AG04450 (cell line): ENCODE measurements around the gene ZFP36. TPM values are rescaled to one million over a fixed set of nuclear protein-coding genes. Genes with fewer than 3 reads are reported as not detected.

Source experiments
- CTCF ChIA-PET: fragments of 300-600, 350-600 bp; formaldehyde crosslinking; extraction: SDS; loops from one replicate; lab custom pipeline; 2022; ENCODE audit warnings: antibody characterized with exemption, inconsistent platforms; lab: Charles Lee
- POLR2A ChIA-PET: fragments of 350-600 bp; formaldehyde crosslinking; extraction: SDS; loops from one replicate; lab custom pipeline; 2021; ENCODE audit warnings: antibody characterized with exemption, inconsistent platforms; lab: Yijun Ruan, JAX
- DNase-seq: peaks from one replicate; pipeline ENCODE4 v3.0.0-alpha.2; 2011; ENCODE audit warnings: low read depth, low spot score
- H3K27ac ChIP-seq: one replicate; pipeline ENCODE4 v1.5.1; 2012; ENCODE audit warnings: low read depth, low read length, control low read depth
- H3K27me3 ChIP-seq: one replicate; pipeline ENCODE4 v1.6.0; 2012; ENCODE audit warnings: low read length; ENCODE audit not compliant: control insufficient read depth, insufficient read depth
- H3K4me3 ChIP-seq: 2 replicates; pipeline ENCODE4 v1.5.1; 2011; ENCODE audit warnings: mild to moderate bottlenecking, low read depth, low read length, control low read depth
- H3K9me3 ChIP-seq: 2 replicates; pipeline ENCODE4 v1.5.1; 2012; ENCODE audit warnings: low read length; ENCODE audit not compliant: control insufficient read depth, insufficient read depth
- polyA plus RNA-seq: library from polyadenylated mRNA; depleted of rRNA; stranded (reverse); fragments of >200 nt; gene quantifications from 2 replicates; pipeline ENCODE4 v1.2.3, GENCODE V29; 2011
- TF ChIP-seq, protein P1 (sequence below): IDR thresholded peaks from 2 replicates; pipeline ENCODE4 v1.5.1; 2011; ENCODE audit warnings: low read depth, low read length, control low read depth, inconsistent platforms

The ZFP36 gene
- polyA plus RNA-seq, 1 experiment: 4.1 TPM

- CTCF ChIA-PET: interaction anchor here (1.4 to 1.8 kb wide), 4 partner anchors 23 to 98 kb away, joined by 5 to 10 read pairs (median 8); partner anchors contain the start of genes EID2B and PLEKHG2
- TF ChIP-seq, protein P1, sequence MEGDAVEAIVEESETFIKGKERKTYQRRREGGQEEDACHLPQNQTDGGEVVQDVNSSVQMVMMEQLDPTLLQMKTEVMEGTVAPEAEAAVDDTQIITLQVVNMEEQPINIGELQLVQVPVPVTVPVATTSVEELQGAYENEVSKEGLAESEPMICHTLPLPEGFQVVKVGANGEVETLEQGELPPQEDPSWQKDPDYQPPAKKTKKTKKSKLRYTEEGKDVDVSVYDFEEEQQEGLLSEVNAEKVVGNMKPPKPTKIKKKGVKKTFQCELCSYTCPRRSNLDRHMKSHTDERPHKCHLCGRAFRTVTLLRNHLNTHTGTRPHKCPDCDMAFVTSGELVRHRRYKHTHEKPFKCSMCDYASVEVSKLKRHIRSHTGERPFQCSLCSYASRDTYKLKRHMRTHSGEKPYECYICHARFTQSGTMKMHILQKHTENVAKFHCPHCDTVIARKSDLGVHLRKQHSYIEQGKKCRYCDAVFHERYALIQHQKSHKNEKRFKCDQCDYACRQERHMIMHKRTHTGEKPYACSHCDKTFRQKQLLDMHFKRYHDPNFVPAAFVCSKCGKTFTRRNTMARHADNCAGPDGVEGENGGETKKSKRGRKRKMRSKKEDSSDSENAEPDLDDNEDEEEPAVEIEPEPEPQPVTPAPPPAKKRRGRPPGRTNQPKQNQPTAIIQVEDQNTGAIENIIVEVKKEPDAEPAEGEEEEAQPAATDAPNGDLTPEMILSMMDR: no peak
- H3K27ac ChIP-seq: peak overlapping the region; percentile 52
These were observed 27.8 kb downstream of the ZFP36 start for GRCh38 chr19:39434123-39435076.

GRCh38 chr19:39435499-39436349, 29.1 kb downstream of the ZFP36 start, which contains the start of gene RPS16:
TSS of gene RPS16 (minus strand) at chr19:39435949. CDS start at chr19:39435895, 54 bp downstream.
- DNase-seq: peak; percentile 93
- POLR2A ChIA-PET: interaction anchor here (0.6 to 1.9 kb wide), 26 partner anchors 10 to 986 kb away, joined by 3 to 44 read pairs (median 6); partner anchors contain the start of genes DLL3, DYRK1B, EID2 and EID2B
- TF ChIP-seq, protein P1: no peak

More at GRCh38 chr19:39434123-39435076, 27.8 kb downstream of the ZFP36 start:
- Histone ChIP-seq H3K9me3 (no peaks in the 10 kb centered on the region), H3K27me3 (no peaks in the 10 kb centered on the region), H3K4me3 (peak overlapping the region; percentile 99)
- DNase-seq: no peak
- POLR2A ChIA-PET: interaction anchor here (0.7 to 1.9 kb wide), 9 partner anchors 9 to 62 kb away, joined by 3 to 44 read pairs (median 20); partner anchors contain the start of genes MED29, PAF1, PLEKHG2 and SUPT5H

DNA sequence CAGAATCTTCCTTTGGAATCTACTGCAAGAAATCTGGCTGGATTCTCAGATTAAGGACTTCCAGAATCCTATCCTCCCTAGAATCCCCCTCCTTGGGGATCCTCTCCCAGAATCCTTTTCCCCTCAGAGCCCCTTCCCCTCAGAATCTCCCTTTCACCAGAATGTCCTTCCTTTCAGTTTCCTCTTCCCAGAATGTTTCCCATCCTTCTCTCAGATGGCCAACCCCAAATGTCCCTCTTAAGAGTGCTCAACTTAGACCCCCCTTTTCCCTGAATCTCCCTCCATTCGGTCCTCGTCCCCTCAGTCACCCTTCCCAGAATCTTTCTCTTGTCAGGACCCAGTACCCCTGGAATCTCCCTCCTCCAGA, 29.7 kb downstream of the ZFP36 start:
- Histone ChIP-seq H3K4me3 (peak overlapping the region; percentile 64), H3K27ac (peak overlapping the region; percentile 77), H3K9me3 (no peaks in the 10 kb centered on the region), H3K27me3 (no peaks in the 10 kb centered on the region)
- TF ChIP-seq, protein P1: no peak
- CTCF ChIA-PET: interaction anchor here (0.7 to 1.8 kb wide), 7 partner anchors 18 to 98 kb away, joined by 3 to 10 read pairs (median 5); partner anchors contain the start of genes EID2B and PLEKHG2
- no peak for DNase-seq
- POLR2A ChIA-PET: interaction anchor here (0.6 to 1.9 kb wide), 25 partner anchors 10 to 985 kb away, joined by 3 to 44 read pairs (median 6); partner anchors contain the start of genes DLL3, DYRK1B, EID2 and EID2B

More at GRCh38 chr19:39435499-39436349, 29.1 kb downstream of the ZFP36 start, which contains the start of gene RPS16:
- Histone ChIP-seq H3K27me3 (no peaks in the 10 kb centered on the region), H3K27ac (peak within 1 kb of the TSS; percentile 77), H3K9me3 (no peaks in the 10 kb centered on the region), H3K4me3 (peak within 1 kb of the TSS; percentile 99)
- CTCF ChIA-PET: interaction anchor here (0.7 to 1.8 kb wide), 8 partner anchors 17 to 98 kb away, joined by 3 to 10 read pairs (median 5); partner anchors contain the start of genes EID2B, PLEKHG2 and SAMD4B

GRCh38 chr19:39438270-39438934, 31.8 kb downstream of the ZFP36 start:
- Histone ChIP-seq H3K9me3 (no peaks in the 10 kb centered on the region), H3K27me3 (no peaks in the 10 kb centered on the region), H3K4me3 (no peak overlapping the region), H3K27ac (no peak overlapping the region)
- CTCF ChIA-PET: interaction anchor here (1.0 kb wide), 1 partner anchor 94 kb away, joined by 5 read pairs; the partner anchor contains the start of gene EID2B
- TF ChIP-seq, protein P1: no peak
- POLR2A ChIA-PET: interaction anchor here (0.6 to 1.2 kb wide), 5 partner anchors 10 to 1225 kb away, joined by 3 to 5 read pairs (median 3); no protein-coding TSS in a partner anchor
- no peak for DNase-seq
